GM10266 (cell line): ENCODE data around the gene ANO6.
A peak's percentile ranks its signal among the peaks of the same experiment; 100 is the strongest.
"Not testable (repeated sequence)": the region's sequence is repeated elsewhere in the genome, so short reads cannot be mapped to it uniquely, and the experiment has no call there.

Source experiments
- DNase-seq: peaks from one replicate; pipeline ENCODE4 v3.0.0; 2012; ENCODE audit errors: extremely low spot score
- CTCF ChIP-seq: IDR thresholded peaks from 2 replicates; pipeline ENCODE4 v1.5.1; 2012; ENCODE audit warnings: mild to moderate bottlenecking, low read depth; ENCODE audit not compliant: control insufficient read depth, insufficient read depth; ENCODE audit errors: missing control alignments

ANO6 gene

GRCh38 chr12:45388545-45388944 is 172.7 kb downstream of the ANO6 start:
- peak; percentile 44 for TF ChIP-seq CTCF
- DNase-seq: no peak

GRCh38 chr12:45389426-45389825 is 173.5 kb downstream of the ANO6 start:
- no peak for TF ChIP-seq CTCF
- no peak for DNase-seq

DNA sequence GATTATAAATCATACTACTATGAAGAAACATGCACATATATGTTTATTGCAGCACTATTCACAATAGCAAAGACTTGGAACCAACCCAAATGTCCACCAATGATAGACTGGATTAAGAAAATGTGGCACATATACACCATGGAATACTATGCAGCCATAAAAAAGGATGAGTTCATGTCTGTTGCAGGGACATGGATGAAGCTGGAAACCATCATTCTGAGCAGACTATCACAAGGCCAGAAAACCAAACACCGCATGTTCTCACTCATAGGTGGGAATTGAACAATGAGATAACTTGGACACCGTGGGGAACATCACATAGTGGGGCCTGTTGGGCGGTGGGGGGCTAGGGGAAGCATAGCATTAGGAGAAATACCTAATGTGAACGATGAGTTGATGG is 181.6 kb downstream of the ANO6 start:
- DNase-seq: not testable (repeated sequence)

DNA sequence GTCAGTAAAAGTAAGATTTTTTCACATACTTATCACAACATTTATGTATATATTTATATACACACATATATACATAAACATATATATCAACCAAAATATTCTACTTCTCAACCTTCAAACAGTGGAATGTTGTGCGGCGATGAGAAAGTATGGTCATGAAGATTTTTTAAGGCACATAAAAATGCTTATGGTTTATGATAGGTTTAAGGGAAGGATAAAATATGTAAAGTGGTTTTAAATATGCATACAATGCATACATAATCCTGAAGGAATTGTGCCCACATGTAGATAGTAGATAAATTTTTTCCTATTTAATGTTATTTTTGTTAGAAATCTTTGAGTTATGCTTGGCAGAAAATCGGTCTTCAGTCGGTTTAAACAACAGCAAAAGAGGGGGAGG is 182.7 kb downstream of the ANO6 start:
- no peak for DNase-seq
- no peak for TF ChIP-seq CTCF

GRCh38 chr12:45400991-45401390 is 185.1 kb downstream of the ANO6 start:
- DNase-seq: no peak
- TF ChIP-seq CTCF: no peak

- TF ChIP-seq CTCF: no peak
- DNase-seq: no peak
These were observed 186.4 kb downstream of the ANO6 start for GRCh38 chr12:45402288-45402687.

GRCh38 chr12:45406988-45407850 is 191.3 kb downstream of the ANO6 start:
- no peak for DNase-seq
- no peak for TF ChIP-seq CTCF

DNA sequence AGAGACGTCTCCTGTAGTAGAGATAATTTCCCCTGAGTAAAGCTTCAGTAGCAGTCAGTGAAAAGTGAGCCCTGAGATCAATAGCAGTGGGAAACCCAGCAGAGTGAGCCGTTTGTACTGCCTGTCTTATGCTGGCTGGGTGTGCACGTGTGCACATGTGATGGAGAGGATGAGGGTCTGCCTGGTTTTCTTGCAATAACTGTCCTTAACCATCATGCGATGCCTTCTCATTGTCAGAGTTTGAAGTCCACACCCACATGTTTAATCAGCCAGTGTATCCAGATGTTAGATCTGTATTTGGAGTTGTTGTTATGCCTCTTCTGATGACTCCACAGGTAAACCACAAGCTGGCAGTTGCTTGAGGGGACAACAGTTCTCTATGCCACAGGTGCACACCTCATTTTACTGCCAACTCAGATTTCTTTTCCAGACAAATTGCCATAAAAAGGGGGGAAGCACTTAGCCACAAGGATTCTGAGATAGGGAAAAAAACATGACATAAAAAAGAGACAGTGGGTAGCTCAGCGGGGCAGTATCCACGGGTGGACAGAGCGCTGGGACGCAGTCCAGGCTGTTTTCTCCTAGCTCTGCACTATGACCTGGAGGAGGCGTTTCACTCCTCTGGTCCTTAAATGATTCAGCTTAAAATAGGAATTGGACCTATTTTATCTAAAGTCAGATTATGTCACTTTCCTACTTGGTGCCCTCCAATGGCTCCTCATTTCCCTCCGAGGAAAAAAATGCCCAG is 192.3 kb downstream of the ANO6 start:
- TF ChIP-seq CTCF: no peak
- no peak for DNase-seq
